IPS DF 4.7 (cell line): ENCODE measurements around the gene FBXO22.
"Not testable (repeated sequence)": the region's sequence is repeated elsewhere in the genome, so short reads cannot be mapped to it uniquely, and the experiment has no call there.

ENCODE experiments used
- DNase-seq: peaks from one replicate; pipeline ENCODE4 v3.0.0-alpha.2; 2013; ENCODE audit warnings: low spot score; ENCODE audit errors: extremely low read depth

Gene FBXO22

DNA sequence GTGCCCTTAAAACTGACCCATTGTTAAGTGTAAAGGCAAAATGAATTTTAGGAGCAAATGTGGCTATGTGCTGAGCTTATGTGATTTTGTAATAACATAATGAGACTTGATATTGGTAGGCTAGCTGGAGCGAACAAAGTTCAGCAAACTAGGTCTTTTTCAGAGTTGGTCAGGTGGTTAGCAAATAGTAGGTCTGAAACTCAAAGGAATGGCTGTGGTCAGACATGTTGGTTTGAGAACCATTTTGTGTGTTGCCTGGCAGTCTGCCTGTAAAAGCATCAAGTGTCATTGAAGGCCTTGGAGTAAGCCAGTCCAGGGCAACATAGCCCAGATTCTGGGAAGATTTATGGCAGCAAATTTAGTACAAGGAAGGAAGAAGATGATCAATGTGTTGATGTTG, 16.4 kb downstream of the FBXO22 start:
- no peak for DNase-seq

GRCh38 chr15:75921732-75922703, 18.3 kb downstream of the FBXO22 start:
- no peak for DNase-seq

DNA sequence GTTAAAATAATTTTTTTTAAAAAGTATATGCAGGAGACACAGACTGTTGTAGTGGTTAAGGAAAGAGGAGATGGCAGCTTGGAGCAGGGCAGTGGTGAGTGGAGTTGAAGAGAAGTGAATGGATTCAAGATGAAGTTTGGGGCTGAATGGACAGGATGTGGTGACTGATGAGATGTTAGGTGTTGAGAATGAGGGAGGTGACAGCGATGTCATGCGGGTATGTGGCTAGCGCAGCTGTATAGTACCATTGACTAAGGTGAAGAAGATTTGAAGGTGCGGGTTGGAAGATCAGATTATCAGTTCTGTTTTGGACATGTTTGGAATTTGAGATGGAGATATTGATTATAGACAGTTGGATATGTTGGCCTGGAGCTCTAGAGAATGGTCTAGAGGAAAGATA, 20.1 kb downstream of the FBXO22 start:
- DNase-seq: no peak

- no peak for DNase-seq
Observed at GRCh38 chr15:75924576-75924975, 20.9 kb downstream of the FBXO22 start.

GRCh38 chr15:75925440-75925839, 21.8 kb downstream of the FBXO22 start:
- DNase-seq: no peak

DNA sequence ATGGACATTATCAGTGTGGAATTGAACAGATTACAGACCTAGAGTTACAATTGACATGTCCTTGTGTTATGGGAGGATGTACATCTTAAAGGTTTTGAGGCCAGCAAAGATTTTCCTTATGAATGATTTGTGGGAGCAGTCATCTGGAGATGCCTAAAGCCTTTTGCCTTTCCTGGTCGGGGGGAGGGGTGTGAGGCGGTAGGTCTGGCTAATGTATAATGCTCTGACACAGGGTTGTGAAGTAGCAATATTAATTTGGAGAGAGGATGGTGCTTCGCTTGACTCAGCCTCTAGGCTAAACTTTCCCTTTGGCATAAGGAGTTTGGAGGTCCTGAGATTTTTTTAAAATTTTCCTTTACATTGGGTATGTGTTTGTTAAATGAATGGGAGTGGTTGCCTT, 23.3 kb downstream of the FBXO22 start:
- DNase-seq: no peak

- no peak for DNase-seq
Observed at GRCh38 chr15:75927601-75928000, 23.9 kb downstream of the FBXO22 start.

- no peak for DNase-seq
Observed at GRCh38 chr15:75928680-75929608, 25.3 kb downstream of the FBXO22 start.

- DNase-seq: no peak
Observed at GRCh38 chr15:75929799-75930565, 26.3 kb downstream of the FBXO22 start.

DNA sequence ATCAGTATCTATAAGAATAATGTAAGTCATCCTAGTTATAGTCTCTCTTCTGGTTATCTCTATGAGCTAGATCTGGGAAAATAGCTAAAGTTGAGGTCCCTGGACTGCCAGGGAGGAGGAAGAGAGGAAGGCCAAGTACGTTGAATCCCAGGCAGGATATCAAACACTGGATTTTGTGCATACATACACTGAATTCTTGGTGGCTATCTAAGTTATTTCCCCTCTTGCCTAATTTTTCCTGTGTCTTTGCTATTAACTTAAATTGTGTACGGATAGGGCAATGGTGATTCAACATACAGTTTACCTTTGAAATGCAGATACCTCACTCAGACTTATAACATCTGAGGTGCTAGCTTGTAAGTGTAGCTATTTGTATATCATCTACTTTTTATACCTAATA, 27.2 kb downstream of the FBXO22 start:
- DNase-seq: no peak

DNA sequence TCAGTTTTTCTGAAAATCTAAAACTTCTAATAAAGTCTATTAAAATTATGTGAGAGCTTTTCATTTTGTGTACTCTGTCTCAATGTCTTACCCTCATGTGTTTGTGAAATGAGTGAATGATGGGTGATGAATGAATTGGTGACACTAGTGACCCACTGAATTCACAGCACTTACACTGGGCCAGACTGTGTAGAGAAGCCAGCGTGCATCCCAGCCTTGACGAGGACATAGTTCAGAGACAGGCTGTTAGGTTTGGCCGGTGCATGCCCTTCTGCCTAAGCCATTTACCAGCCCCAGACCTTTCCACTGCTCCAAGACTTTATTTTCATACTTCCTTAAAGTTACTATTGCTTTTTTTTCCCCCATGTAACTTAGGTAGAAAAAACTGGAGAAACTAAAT, 38.8 kb downstream of the FBXO22 start:
- no peak for DNase-seq

- no peak for DNase-seq
Observed at GRCh38 chr15:75943246-75943645, 39.6 kb downstream of the FBXO22 start.

DNA sequence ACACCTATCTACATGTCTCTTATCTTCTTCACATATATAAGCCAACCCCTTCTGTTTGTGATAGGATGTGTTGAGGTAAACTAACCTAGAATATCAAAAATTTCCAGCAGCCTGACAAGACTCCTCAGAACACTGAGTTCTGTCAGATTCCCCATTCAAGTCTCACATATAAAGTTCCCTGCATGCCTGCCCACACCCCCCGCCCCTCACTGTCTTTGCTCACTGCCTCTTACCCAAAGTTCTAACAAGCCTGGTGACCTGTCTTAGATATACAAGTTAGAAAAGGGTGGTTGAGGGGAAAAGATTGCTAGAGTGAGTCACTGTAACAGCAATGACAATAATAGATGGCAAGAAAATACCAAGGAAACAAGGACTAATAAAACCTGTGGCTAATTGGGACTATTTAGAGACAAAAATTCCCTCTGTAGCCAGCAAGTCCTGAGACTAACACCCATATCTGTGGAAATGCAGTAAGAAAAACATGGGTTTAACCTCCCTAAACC, 40.1 kb downstream of the FBXO22 start:
- no peak for DNase-seq

DNA sequence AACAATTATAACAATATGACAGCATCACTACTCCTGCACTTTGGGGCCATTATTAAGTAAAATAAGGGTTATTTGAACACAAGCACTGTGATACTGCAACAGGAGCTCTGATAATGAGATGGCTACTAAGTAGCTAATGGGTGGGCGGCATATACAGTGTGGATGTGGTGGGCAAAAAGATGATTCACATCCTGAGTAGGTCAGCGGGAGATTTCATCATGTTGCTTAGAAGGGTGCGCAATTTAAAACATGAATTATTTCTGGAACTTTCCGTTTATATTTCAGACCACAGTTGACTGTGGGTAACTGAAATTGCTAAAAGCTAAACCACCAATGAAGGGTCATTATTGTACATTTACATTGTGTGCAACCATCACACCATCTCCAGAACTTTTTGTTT, 42.3 kb downstream of the FBXO22 start:
- no peak for DNase-seq

GRCh38 chr15:75947092-75947491, 43.4 kb downstream of the FBXO22 start:
- no peak for DNase-seq

GRCh38 chr15:75948761-75949296, 45.2 kb downstream of the FBXO22 start:
- DNase-seq: no peak

DNA sequence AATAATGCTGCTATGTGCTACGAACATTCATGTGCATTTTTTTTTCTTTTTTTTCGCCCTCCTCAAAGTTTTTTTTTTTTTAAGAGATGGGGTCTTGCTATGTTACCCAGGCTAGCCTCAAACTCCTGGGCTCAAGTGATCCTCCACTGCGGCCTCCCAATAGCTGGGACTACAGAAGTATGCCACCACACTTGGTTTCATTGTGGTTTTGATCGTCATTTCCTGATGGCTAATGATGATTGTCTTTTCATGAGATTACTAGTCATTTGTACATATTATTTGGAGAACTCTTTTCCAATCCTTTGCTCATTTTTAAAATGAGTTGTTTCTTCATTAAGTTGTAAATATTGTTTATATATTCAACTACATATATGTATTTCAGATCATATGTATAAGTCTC, 48.8 kb downstream of the FBXO22 start:
- DNase-seq: no peak

GRCh38 chr15:75955720-75956119, 52.0 kb downstream of the FBXO22 start:
- no peak for DNase-seq

DNA sequence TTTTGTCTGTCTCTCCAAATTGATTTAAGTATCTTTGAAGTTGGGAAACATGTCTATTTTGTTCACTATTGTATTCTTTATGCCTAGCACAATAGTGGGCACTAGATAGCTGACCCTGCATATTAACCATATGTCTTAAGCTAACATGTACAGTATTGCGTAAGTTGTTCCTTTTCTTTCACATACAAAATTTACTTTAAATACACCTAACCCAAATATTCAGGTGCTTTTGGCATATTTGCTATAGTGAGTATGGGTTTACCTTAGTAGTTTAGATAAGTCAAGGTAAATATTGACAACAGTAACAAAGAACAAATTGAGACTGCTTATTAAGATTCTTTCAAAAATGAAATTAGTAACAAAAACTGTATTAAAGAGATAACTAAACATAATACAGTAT, 57.7 kb downstream of the FBXO22 start:
- DNase-seq: no peak

DNA sequence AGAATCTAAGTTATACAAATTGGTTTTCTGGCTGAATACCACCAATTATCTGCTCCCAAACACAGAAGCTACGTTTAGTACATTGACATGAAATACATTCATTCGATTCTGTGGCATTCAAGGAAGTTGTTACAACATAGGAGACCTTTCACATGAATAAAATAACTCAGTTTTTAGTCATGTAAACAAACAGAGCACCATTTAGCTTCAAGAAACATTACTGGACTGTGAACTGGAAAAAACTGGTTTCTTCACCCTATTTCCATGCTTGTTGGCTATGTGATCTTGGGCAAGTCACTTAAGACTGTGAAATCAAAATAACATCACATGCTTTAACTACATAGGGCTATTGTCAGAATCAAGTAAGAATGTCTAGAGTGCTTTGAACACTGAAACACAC, 62.4 kb downstream of the FBXO22 start:
- DNase-seq: no peak

DNA sequence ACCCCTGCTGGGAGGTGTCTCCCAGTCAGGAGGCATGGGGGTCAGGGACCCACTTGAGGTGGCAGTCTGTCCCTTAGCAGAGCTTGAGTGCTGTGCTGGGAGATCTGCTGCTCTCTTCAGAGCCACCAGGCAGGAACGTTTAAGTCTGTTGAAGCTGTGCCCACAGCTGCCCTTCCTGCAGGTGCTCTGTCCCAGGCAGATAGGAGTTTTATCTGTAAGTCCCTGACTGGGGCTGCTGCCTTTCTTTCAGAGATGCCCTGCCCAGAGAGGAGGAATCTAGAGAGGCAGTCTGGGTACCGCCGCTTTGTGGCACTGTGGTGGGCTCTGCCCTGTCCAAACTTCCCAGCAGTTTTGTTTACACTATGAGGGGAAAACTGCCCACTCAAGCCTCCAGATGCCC, 73.1 kb downstream of the FBXO22 start:
- not testable (repeated sequence) for DNase-seq
